WTC11 (cell line): Measurements from ENCODE around the gene MLYCD. TPM values are rescaled to one million over a fixed set of nuclear protein-coding genes. Genes with fewer than 3 reads are reported as not detected.

Experiments
- ATAC-seq: fragments of 200-7000 bp; cut with Tn5 transposase; 2 replicates; pipeline ENCODE4 v1.10.0; 2021; ENCODE audit warnings: mild to moderate bottlenecking, moderate library complexity
- CTCF ChIA-PET: fragments of 300-600 bp; sonication (Branson Sonifier 250); formaldehyde crosslinking; loops from one replicate; lab custom pipeline; 2021; ENCODE audit warnings: antibody characterized with exemption; lab: Charles Lee
- POLR2A ChIA-PET: fragments of 350-600 bp; sonication (Branson Sonifier 250); formaldehyde crosslinking; loops from one replicate; lab custom pipeline; 2021; ENCODE audit warnings: antibody characterized with exemption; lab: Charles Lee
- DNase-seq: peaks from one replicate; pipeline ENCODE4 v3.0.0; 2021; ENCODE audit warnings: low spot score
- H3K27ac Mint-ChIP-seq: 2 replicates; pipeline ENCODE4 v1.8.0; 2021; ENCODE audit warnings: mixed read lengths
- H3K27me3 Mint-ChIP-seq: 2 replicates; pipeline ENCODE4 v1.8.0; 2021; ENCODE audit warnings: low read depth, mild to moderate bottlenecking, moderate library complexity, mixed read lengths
- H3K36me3 Mint-ChIP-seq: 2 replicates; pipeline ENCODE4 v1.8.0; 2021; ENCODE audit warnings: mixed read lengths
- H3K4me1 Mint-ChIP-seq: 2 replicates; pipeline ENCODE4 v1.8.0; 2022; ENCODE audit warnings: mixed read lengths
- H3K4me3 Mint-ChIP-seq: 2 replicates; pipeline ENCODE4 v1.8.0; 2021; ENCODE audit warnings: mild to moderate bottlenecking, moderate library complexity, mixed read lengths
- H3K9me3 Mint-ChIP-seq: 2 replicates; pipeline ENCODE4 v1.8.0; 2021; ENCODE audit warnings: mixed read lengths
- ESRRA ChIP-seq: sonication (generic); formaldehyde crosslinking; IDR thresholded peaks from 2 replicates; pipeline ENCODE4 v1.8.1; 2022; ENCODE audit warnings: mild to moderate bottlenecking, missing genetic modification reagents, borderline replicate concordance
- ETV6 ChIP-seq: sonication (generic); formaldehyde crosslinking; IDR thresholded peaks from 2 replicates; pipeline ENCODE4 v1.8.1; 2022; ENCODE audit warnings: mild to moderate bottlenecking, missing genetic modification reagents
- GRHL2 ChIP-seq: fragments of 250-450 bp; sonication (Bioruptor Pico); IDR thresholded peaks from 2 replicates; pipeline ENCODE4 v1.8.0; 2022; ENCODE audit warnings: mild to moderate bottlenecking, moderate library complexity; ENCODE audit not compliant: insufficient replicate concordance, severe bottlenecking
- HMGA2 ChIP-seq: fragments of 250-450 bp; sonication (Bioruptor Pico); IDR thresholded peaks from 2 replicates; pipeline ENCODE4 v1.4.0; 2021; ENCODE audit warnings: mild to moderate bottlenecking, moderate library complexity
- IRF2 ChIP-seq: sonication (generic); formaldehyde crosslinking; IDR thresholded peaks from 2 replicates; pipeline ENCODE4 v1.8.0; 2022; ENCODE audit warnings: low read depth, missing genetic modification reagents, borderline replicate concordance
- KAT7 ChIP-seq: sonication (generic); formaldehyde crosslinking; IDR thresholded peaks from 2 replicates; pipeline ENCODE4 v1.8.1; 2023; ENCODE audit warnings: missing genetic modification reagents, mild to moderate bottlenecking, borderline replicate concordance
- MYBL2 ChIP-seq: sonication (generic); formaldehyde crosslinking; IDR thresholded peaks from 2 replicates; pipeline ENCODE4 v1.8.1; 2023; ENCODE audit warnings: mild to moderate bottlenecking, moderate library complexity, missing genetic modification reagents
- OVOL2 ChIP-seq: fragments of 250-450 bp; sonication (Bioruptor Pico); IDR thresholded peaks from 2 replicates; pipeline ENCODE4 v1.9.0; 2021; ENCODE audit warnings: mild to moderate bottlenecking, borderline replicate concordance
- PRRX2 ChIP-seq: fragments of 250-450 bp; sonication (Bioruptor Pico); IDR thresholded peaks from 2 replicates; pipeline ENCODE4 v1.8.0; 2021; ENCODE audit warnings: mild to moderate bottlenecking
- SP1 ChIP-seq: sonication (generic); formaldehyde crosslinking; conservative IDR thresholded peaks from 2 replicates; pipeline ENCODE4 v1.8.1; 2022; ENCODE audit warnings: missing genetic modification reagents
- TEAD1 ChIP-seq: sonication (generic); formaldehyde crosslinking; IDR thresholded peaks from 2 replicates; pipeline ENCODE4 v1.8.0; 2022; ENCODE audit warnings: mild to moderate bottlenecking, missing genetic modification reagents
- TEAD4 ChIP-seq: sonication (generic); formaldehyde crosslinking; IDR thresholded peaks from 2 replicates; pipeline ENCODE4 v1.8.0; 2022; ENCODE audit warnings: mild to moderate bottlenecking, missing genetic modification reagents
- ZBTB21 ChIP-seq: sonication (generic); formaldehyde crosslinking; IDR thresholded peaks from 2 replicates; pipeline ENCODE4 v1.8.1; 2023; ENCODE audit warnings: mild to moderate bottlenecking, missing genetic modification reagents, borderline replicate concordance
- ZNF138 ChIP-seq: sonication (generic); formaldehyde crosslinking; conservative IDR thresholded peaks from 2 replicates; pipeline ENCODE4 v1.8.1; 2022; ENCODE audit warnings: mild to moderate bottlenecking, moderate library complexity, missing genetic modification reagents
- ZNF671 ChIP-seq: fragments of 250-450 bp; sonication (Bioruptor Pico); IDR thresholded peaks from 2 replicates; pipeline ENCODE4 v1.8.0; 2021; ENCODE audit warnings: mild to moderate bottlenecking
- total RNA-seq: library from RNA; stranded (reverse); gene quantifications from 3 replicates; pipeline ENCODE4 v1.2.3, GENCODE V29; 2021
- TF ChIP-seq, protein P1 (sequence below): sonication (generic); formaldehyde crosslinking; IDR thresholded peaks from 2 replicates; pipeline ENCODE4 v1.8.1; 2022; ENCODE audit warnings: low read depth, missing genetic modification reagents, borderline replicate concordance
- TF ChIP-seq, protein P2 (sequence below): fragments of 250-450 bp; sonication (Bioruptor Pico); IDR thresholded peaks from 2 replicates; pipeline ENCODE4 v1.9.0; 2021; ENCODE audit warnings: moderate library complexity, mild to moderate bottlenecking, inconsistent platforms, borderline replicate concordance
- TF ChIP-seq, protein P3 (sequence below): fragments of 250-450 bp; sonication (Bioruptor Pico); IDR thresholded peaks from 2 replicates; pipeline ENCODE4 v1.9.0; 2021; ENCODE audit warnings: mild to moderate bottlenecking
- TF ChIP-seq, protein P4 (sequence below): fragments of 250-450 bp; sonication (Bioruptor Pico); IDR thresholded peaks from 2 replicates; pipeline ENCODE4 v2.1.2; 2022; ENCODE audit warnings: mild to moderate bottlenecking, moderate library complexity
- TF ChIP-seq, protein P5 (sequence below): fragments of 200-600 bp; IDR thresholded peaks from 2 replicates; pipeline ENCODE4 v1.8.0; 2022; ENCODE audit warnings: antibody characterized with exemption
- TF ChIP-seq, protein P6 (sequence below): sonication (generic); formaldehyde crosslinking; IDR thresholded peaks from 2 replicates; pipeline ENCODE4 v1.8.1; 2023; ENCODE audit warnings: mild to moderate bottlenecking, missing genetic modification reagents, borderline replicate concordance
- TF ChIP-seq, protein P7 (sequence below): sonication (generic); formaldehyde crosslinking; IDR thresholded peaks from 2 replicates; pipeline ENCODE4 v1.8.0; 2022; ENCODE audit warnings: mild to moderate bottlenecking, missing genetic modification reagents

MLYCD gene
- total RNA-seq, 1 experiment from 2014 or later, result 6.3 TPM

DNA sequence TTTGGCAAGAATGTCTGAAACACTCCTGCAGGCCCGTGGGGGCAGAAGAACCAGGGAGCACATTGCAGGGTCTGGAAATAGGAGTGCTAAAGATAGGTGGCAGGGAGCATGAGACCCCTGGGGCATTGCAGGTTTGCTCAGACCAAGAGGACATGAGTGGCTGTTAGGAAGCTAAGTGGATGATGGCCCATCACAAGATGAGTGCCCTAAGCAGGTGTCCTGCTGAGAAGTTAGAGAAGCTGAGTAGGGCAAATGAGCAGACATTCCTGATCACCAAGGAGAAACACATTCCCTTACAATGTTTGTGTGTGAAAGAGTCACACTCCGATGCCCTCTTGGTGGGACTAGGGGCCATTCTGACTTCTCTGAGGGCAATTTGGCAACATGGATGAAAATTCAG is 9.9 kb downstream of the MLYCD start:
- no peaks in the 10 kb centered on the region for H3K9me3 Mint-ChIP-seq
- CTCF ChIA-PET, result interaction anchor here (0.8 kb wide), 1 partner anchor 18 kb away, joined by 3 read pairs; no protein-coding TSS in a partner anchor
- H3K4me3 Mint-ChIP-seq, result no peak overlapping the region
- H3K27ac Mint-ChIP-seq, result no peak overlapping the region
- ATAC-seq, result no peak
- TF ChIP-seq PRRX2 (no peak), MYBL2 (no peak), TEAD4 (CRISPR knock-in tag) (no peak), HMGA2 (CRISPR knock-in tag) (no peak), IRF2 (no peak), GRHL2 (CRISPR knock-in tag) (no peak), ZNF671 (CRISPR knock-in tag) (no peak), ZNF138 (CRISPR knock-in tag) (no peak)
- TF ChIP-seq, protein P1, sequence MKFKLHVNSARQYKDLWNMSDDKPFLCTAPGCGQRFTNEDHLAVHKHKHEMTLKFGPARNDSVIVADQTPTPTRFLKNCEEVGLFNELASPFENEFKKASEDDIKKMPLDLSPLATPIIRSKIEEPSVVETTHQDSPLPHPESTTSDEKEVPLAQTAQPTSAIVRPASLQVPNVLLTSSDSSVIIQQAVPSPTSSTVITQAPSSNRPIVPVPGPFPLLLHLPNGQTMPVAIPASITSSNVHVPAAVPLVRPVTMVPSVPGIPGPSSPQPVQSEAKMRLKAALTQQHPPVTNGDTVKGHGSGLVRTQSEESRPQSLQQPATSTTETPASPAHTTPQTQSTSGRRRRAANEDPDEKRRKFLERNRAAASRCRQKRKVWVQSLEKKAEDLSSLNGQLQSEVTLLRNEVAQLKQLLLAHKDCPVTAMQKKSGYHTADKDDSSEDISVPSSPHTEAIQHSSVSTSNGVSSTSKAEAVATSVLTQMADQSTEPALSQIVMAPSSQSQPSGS (CRISPR knock-in tag), result no peak
- TF ChIP-seq, protein P2, sequence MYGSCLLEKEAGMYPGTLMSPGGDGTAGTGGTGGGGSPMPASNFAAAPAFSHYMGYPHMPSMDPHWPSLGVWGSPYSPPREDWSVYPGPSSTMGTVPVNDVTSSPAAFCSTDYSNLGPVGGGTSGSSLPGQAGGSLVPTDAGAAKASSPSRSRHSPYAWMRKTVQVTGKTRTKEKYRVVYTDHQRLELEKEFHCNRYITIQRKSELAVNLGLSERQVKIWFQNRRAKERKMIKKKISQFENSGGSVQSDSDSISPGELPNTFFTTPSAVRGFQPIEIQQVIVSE (CRISPR knock-in tag), result no peak
- TF ChIP-seq, protein P3, sequence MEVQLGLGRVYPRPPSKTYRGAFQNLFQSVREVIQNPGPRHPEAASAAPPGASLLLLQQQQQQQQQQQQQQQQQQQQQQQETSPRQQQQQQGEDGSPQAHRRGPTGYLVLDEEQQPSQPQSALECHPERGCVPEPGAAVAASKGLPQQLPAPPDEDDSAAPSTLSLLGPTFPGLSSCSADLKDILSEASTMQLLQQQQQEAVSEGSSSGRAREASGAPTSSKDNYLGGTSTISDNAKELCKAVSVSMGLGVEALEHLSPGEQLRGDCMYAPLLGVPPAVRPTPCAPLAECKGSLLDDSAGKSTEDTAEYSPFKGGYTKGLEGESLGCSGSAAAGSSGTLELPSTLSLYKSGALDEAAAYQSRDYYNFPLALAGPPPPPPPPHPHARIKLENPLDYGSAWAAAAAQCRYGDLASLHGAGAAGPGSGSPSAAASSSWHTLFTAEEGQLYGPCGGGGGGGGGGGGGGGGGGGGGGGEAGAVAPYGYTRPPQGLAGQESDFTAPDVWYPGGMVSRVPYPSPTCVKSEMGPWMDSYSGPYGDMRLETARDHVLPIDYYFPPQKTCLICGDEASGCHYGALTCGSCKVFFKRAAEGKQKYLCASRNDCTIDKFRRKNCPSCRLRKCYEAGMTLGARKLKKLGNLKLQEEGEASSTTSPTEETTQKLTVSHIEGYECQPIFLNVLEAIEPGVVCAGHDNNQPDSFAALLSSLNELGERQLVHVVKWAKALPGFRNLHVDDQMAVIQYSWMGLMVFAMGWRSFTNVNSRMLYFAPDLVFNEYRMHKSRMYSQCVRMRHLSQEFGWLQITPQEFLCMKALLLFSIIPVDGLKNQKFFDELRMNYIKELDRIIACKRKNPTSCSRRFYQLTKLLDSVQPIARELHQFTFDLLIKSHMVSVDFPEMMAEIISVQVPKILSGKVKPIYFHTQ, result no peak
- TF ChIP-seq, all 79 proteins: peak for 0
- H3K36me3 Mint-ChIP-seq, result peaks cover 45% of the 10 kb centered on the region
- DNase-seq, result no peak
- H3K27me3 Mint-ChIP-seq, result no peaks in the 10 kb centered on the region; the same call in 1 of the 2 replicates
- POLR2A ChIA-PET, result no interaction called here
- peaks cover 24% of the 10 kb centered on the region for H3K4me1 Mint-ChIP-seq

DNA sequence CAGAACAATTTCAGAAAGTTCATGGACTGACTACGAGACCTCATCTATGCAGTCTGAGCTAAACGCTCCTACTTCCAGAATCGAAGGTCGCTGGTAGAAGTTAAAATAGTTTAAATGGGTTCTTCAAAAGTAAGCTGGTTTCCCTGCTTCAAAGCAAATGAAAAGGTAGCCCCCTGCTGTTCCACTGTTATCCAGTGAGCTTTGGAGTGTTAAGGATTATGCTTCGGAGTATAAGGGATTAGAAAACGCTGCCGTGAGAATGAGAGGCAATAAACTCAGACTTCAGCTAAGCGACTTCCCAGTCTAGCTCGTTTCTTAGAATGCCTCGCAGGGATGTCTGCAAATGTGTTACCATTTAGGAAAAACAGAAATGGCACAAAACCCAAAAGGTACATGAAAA is 12.4 kb downstream of the MLYCD start:
- no peaks in the 10 kb centered on the region; the same call in 1 of the 2 replicates for H3K27me3 Mint-ChIP-seq
- ChIA-PET CTCF (interaction anchor here (0.8 to 3.6 kb wide), 5 partner anchors 15 to 58 kb away, joined by 3 to 18 read pairs (median 3); partner anchors contain the start of gene OSGIN1), POLR2A (no interaction called here)
- DNase-seq (no peak), ATAC-seq (no peak)
- H3K27ac Mint-ChIP-seq, result no peak overlapping the region
- H3K36me3 Mint-ChIP-seq, result peaks cover 65% of the 10 kb centered on the region
- no peak overlapping the region for H3K4me3 Mint-ChIP-seq
- peaks cover 23% of the 10 kb centered on the region for H3K4me1 Mint-ChIP-seq
- H3K9me3 Mint-ChIP-seq, result peaks cover 6% of the 10 kb centered on the region
- TF ChIP-seq SP1 (CRISPR knock-in tag) (no peak), TEAD1 (CRISPR knock-in tag) (no peak), ETV6 (CRISPR knock-in tag) (no peak), OVOL2 (CRISPR knock-in tag) (no peak), ESRRA (CRISPR knock-in tag) (no peak), KAT7 (CRISPR knock-in tag) (no peak), IRF2 (no peak), ZBTB21 (CRISPR knock-in tag) (no peak)
- TF ChIP-seq, protein P4, sequence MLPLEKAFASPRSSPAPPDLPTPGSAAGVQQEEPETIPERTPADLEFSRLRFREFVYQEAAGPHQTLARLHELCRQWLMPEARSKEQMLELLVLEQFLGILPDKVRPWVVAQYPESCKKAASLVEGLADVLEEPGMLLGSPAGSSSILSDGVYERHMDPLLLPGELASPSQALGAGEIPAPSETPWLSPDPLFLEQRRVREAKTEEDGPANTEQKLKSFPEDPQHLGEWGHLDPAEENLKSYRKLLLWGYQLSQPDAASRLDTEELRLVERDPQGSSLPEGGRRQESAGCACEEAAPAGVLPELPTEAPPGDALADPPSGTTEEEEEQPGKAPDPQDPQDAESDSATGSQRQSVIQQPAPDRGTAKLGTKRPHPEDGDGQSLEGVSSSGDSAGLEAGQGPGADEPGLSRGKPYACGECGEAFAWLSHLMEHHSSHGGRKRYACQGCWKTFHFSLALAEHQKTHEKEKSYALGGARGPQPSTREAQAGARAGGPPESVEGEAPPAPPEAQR (CRISPR knock-in tag), result no peak
- TF ChIP-seq, protein P5, sequence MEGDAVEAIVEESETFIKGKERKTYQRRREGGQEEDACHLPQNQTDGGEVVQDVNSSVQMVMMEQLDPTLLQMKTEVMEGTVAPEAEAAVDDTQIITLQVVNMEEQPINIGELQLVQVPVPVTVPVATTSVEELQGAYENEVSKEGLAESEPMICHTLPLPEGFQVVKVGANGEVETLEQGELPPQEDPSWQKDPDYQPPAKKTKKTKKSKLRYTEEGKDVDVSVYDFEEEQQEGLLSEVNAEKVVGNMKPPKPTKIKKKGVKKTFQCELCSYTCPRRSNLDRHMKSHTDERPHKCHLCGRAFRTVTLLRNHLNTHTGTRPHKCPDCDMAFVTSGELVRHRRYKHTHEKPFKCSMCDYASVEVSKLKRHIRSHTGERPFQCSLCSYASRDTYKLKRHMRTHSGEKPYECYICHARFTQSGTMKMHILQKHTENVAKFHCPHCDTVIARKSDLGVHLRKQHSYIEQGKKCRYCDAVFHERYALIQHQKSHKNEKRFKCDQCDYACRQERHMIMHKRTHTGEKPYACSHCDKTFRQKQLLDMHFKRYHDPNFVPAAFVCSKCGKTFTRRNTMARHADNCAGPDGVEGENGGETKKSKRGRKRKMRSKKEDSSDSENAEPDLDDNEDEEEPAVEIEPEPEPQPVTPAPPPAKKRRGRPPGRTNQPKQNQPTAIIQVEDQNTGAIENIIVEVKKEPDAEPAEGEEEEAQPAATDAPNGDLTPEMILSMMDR, result no peak
- TF ChIP-seq, protein P6, sequence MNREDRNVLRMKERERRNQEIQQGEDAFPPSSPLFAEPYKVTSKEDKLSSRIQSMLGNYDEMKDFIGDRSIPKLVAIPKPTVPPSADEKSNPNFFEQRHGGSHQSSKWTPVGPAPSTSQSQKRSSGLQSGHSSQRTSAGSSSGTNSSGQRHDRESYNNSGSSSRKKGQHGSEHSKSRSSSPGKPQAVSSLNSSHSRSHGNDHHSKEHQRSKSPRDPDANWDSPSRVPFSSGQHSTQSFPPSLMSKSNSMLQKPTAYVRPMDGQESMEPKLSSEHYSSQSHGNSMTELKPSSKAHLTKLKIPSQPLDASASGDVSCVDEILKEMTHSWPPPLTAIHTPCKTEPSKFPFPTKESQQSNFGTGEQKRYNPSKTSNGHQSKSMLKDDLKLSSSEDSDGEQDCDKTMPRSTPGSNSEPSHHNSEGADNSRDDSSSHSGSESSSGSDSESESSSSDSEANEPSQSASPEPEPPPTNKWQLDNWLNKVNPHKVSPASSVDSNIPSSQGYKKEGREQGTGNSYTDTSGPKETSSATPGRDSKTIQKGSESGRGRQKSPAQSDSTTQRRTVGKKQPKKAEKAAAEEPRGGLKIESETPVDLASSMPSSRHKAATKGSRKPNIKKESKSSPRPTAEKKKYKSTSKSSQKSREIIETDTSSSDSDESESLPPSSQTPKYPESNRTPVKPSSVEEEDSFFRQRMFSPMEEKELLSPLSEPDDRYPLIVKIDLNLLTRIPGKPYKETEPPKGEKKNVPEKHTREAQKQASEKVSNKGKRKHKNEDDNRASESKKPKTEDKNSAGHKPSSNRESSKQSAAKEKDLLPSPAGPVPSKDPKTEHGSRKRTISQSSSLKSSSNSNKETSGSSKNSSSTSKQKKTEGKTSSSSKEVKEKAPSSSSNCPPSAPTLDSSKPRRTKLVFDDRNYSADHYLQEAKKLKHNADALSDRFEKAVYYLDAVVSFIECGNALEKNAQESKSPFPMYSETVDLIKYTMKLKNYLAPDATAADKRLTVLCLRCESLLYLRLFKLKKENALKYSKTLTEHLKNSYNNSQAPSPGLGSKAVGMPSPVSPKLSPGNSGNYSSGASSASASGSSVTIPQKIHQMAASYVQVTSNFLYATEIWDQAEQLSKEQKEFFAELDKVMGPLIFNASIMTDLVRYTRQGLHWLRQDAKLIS (CRISPR knock-in tag), result no peak
- TF ChIP-seq, protein P7, sequence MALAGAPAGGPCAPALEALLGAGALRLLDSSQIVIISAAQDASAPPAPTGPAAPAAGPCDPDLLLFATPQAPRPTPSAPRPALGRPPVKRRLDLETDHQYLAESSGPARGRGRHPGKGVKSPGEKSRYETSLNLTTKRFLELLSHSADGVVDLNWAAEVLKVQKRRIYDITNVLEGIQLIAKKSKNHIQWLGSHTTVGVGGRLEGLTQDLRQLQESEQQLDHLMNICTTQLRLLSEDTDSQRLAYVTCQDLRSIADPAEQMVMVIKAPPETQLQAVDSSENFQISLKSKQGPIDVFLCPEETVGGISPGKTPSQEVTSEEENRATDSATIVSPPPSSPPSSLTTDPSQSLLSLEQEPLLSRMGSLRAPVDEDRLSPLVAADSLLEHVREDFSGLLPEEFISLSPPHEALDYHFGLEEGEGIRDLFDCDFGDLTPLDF (CRISPR knock-in tag), result no peak
